AG10803 (cell line): ENCODE data around the gene SUSD4.

Experiments used
- DNase-seq: peaks from one replicate; pipeline ENCODE4 v3.0.0; 2010; ENCODE audit warnings: low read depth
- H3K4me3 ChIP-seq: 2 replicates; pipeline ENCODE4 v1.5.1; 2011; ENCODE audit warnings: mild to moderate bottlenecking, low read length, control low read depth
- TF ChIP-seq, protein P1 (sequence below): conservative IDR thresholded peaks from 2 replicates; pipeline ENCODE4 v1.5.1; 2011; ENCODE audit warnings: mild to moderate bottlenecking, low read length, control low read depth, inconsistent platforms

SUSD4 gene

GRCh38 chr1:223248001-223248769 is 115.8 kb downstream of the SUSD4 start:
- DNase-seq, result no peak
- H3K4me3 ChIP-seq, result no peak overlapping the region
- TF ChIP-seq, protein P1, sequence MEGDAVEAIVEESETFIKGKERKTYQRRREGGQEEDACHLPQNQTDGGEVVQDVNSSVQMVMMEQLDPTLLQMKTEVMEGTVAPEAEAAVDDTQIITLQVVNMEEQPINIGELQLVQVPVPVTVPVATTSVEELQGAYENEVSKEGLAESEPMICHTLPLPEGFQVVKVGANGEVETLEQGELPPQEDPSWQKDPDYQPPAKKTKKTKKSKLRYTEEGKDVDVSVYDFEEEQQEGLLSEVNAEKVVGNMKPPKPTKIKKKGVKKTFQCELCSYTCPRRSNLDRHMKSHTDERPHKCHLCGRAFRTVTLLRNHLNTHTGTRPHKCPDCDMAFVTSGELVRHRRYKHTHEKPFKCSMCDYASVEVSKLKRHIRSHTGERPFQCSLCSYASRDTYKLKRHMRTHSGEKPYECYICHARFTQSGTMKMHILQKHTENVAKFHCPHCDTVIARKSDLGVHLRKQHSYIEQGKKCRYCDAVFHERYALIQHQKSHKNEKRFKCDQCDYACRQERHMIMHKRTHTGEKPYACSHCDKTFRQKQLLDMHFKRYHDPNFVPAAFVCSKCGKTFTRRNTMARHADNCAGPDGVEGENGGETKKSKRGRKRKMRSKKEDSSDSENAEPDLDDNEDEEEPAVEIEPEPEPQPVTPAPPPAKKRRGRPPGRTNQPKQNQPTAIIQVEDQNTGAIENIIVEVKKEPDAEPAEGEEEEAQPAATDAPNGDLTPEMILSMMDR, result no peak

GRCh38 chr1:223246476-223247112 is 117.4 kb downstream of the SUSD4 start:
- H3K4me3 ChIP-seq, result no peak overlapping the region
- TF ChIP-seq, protein P1, result no peak
- DNase-seq, result no peak

DNA sequence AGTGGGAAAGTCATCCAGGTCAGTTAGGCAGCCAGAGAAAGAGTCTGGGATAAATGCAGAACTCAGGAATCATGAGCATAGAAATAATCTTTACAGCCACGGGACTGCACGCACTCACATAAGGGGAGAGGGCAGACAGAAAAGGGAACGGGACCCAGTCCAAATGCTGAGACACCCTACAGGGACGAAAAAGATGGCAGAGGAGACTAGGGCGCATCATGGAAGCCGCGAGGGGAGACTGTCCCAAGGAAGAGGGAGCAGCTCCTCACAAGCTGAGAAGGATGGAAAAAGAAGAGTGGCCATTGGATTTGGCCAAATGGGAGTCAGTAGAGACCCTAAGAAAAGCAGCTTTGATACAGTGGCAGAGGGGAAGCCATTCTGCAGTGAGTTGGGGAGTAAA is 118.0 kb downstream of the SUSD4 start:
- no peak overlapping the region for H3K4me3 ChIP-seq
- TF ChIP-seq, protein P1, result no peak
- DNase-seq, result no peak

DNA sequence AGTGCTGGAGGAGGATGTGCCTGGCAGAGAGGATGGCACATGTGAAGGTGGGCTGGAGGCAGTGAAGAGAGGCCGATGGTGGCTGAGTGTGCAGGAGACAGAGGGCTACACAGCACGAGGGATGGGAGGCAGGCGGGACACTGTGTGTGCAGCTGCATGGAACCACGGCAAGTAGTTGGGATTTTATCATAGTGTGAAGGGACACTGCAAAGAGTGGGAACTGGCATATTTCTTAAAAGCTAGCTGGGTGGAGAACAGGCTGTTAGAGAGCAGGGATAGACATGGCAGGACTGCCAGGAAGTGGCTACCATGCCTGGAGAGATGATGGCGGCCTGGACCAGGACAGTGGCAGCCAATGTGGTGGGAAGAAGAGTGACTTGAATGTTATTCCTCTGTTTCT is 118.6 kb downstream of the SUSD4 start:
- no peak overlapping the region for H3K4me3 ChIP-seq
- TF ChIP-seq, protein P1, result no peak
- DNase-seq, result no peak

DNA sequence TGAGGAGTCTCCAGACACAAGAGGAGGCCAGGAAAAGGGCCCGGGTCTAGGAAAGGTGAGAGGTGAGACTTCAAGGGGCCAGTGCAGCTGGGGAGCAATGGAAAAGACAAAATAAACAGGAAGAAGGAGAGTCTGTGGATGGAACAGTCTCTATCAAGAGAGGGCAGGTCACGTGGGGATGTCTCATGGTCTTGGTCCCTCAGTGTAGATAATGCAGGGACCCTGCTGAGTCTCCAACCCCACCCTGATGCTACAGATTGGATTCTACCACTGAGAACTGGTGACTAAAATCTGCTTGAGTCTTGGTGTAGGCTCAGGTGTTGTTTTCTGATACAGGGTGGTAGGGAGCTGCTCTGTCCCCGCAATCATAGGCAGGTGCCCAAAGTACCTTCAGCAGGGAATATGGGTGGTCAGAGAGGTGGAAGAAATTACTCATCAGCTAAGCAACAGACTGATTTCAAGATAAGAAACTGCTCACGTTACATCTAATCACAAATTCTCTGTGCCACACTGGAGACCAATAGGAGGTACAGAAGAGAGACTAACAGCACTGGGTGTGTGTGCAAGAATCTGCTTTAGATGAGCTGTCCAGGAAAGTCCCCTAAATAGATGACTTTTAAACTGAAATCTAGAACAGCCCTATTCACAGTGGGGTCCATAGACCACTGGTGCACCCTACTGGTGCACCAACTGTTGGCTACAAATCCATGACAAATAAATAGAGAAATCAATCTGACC is 119.4 kb downstream of the SUSD4 start:
- no peak for DNase-seq

DNA sequence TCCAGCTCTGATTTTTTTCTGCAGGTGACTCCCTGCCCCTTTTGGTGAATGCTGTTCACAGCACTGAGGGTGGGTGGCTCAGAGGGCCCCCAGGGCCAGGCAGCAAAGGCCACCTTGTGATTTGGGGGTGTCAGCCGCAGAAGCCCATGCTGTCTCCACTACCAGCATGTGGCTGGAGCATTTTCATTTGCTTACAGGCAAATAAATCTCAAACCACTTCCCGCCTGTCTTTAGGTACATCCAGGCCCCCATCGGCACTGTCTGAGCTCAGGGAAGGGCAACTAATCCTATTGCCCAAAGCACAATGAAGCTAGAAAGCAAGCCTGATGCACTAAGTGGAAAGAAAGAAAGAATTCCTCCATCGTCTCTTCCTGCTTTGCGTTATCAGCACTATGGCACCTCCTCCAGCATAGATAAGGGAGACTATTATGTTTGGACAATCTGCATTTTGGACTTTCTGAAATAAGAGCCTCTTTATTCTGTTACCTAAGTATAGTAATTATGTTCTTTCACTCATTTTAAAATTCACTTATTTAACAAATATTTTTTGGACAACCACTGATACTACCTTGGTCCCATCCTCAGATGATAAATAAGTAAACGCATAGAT is 120.4 kb downstream of the SUSD4 start:
- no peak for DNase-seq
- no peak overlapping the region for H3K4me3 ChIP-seq
- TF ChIP-seq, protein P1, result no peak

More for the DNA sequence above, 119.4 kb downstream of the SUSD4 start:
- no peak overlapping the region for H3K4me3 ChIP-seq
- TF ChIP-seq, protein P1, result peak; percentile 28
